AG04449 (cell line): Measurements from ENCODE around the gene PIGBOS1.
A peak's percentile ranks its signal among the peaks of the same experiment; 100 is the strongest.

Experiments used
- CTCF ChIA-PET: fragments of 350-600 bp; formaldehyde crosslinking; extraction: SDS; loops from one replicate; lab custom pipeline; 2021; ENCODE audit warnings: antibody characterized with exemption; lab: Yijun Ruan, JAX
- POLR2A ChIA-PET: fragments of 400-600, 350-600 bp; formaldehyde crosslinking; extraction: SDS; loops from one replicate; lab custom pipeline; 2020; ENCODE audit warnings: antibody characterized with exemption, inconsistent platforms; lab: Yijun Ruan, JAX
- DNase-seq: peaks from one replicate; pipeline ENCODE4 v3.0.0-alpha.2; 2010; ENCODE audit warnings: low read depth, low spot score
- H3K4me3 ChIP-seq: 2 replicates; pipeline ENCODE4 v1.5.1; 2011; ENCODE audit warnings: low read depth, mild to moderate bottlenecking, control low read depth, low read length
- TF ChIP-seq, protein P1 (sequence below): IDR thresholded peaks from one replicate; pipeline ENCODE4 v1.5.1; 2011; ENCODE audit warnings: mild to moderate bottlenecking, moderate library complexity, low read length, control low read depth, inconsistent platforms; ENCODE audit not compliant: insufficient read depth; ENCODE audit errors: missing control alignments

PIGBOS1 gene, protein sequence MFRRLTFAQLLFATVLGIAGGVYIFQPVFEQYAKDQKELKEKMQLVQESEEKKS

DNA sequence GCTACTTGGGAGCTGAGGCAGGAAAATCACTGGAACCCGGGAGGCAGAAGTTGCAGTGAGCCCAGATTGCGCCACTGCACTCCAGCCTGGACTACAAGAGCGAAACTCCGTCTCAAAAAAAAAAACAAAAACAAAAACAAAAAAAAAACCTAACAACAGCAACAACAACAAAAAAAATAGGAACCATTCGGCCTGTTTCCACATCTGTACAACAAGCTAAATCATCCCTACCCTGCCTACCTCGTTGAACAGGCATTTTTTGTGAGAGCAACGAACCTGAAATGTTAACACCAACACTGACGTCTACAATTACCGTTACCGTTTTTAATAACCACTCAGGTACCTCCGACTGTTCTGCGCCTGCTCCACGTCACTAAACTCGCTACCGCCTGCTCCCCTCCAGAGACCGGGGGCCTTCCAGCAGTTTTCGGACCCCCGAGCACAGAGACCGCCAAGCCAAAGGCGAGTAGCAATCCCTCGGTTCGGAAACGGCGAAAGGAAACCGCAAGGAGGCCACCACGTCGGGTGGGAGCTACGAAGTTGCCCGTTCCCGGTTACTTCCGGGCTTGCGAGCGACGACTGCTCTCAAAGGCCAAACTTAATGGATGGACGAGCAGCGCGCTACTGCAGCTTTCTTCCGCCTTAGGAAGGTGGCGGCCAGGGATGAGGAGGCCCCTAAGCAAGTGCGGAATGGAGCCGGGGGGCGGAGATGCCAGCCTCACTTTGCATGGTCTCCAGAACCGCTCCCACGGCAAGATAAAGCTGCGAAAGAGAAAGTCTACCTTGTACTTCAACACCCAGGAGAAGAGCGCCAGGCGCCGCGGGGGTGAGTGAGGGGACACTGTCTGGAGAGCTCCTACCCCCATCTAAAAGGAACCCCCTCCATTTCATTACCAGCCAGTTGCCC, at the start of gene PIGBOS1, which contains the start of gene PIGB:
TSS of gene PIGBOS1 (minus strand) at position 536 of the 907 bp plus-strand sequence. CDS start 1,331 bp downstream, outside the sequence.
TSS of gene PIGB (plus strand) at position 635 of the 907 bp plus-strand sequence. CDS start at position 664, 29 bp downstream.
- DNase-seq = peak; percentile 45
- H3K4me3 ChIP-seq = peak within 1 kb of the TSS; percentile 93
- TF ChIP-seq, protein P1, sequence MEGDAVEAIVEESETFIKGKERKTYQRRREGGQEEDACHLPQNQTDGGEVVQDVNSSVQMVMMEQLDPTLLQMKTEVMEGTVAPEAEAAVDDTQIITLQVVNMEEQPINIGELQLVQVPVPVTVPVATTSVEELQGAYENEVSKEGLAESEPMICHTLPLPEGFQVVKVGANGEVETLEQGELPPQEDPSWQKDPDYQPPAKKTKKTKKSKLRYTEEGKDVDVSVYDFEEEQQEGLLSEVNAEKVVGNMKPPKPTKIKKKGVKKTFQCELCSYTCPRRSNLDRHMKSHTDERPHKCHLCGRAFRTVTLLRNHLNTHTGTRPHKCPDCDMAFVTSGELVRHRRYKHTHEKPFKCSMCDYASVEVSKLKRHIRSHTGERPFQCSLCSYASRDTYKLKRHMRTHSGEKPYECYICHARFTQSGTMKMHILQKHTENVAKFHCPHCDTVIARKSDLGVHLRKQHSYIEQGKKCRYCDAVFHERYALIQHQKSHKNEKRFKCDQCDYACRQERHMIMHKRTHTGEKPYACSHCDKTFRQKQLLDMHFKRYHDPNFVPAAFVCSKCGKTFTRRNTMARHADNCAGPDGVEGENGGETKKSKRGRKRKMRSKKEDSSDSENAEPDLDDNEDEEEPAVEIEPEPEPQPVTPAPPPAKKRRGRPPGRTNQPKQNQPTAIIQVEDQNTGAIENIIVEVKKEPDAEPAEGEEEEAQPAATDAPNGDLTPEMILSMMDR = no peak
- POLR2A ChIA-PET = interaction anchor here (0.6 to 1.0 kb wide), 4 partner anchors 23 to 122 kb away, joined by 3 to 4 read pairs (median 3); partner anchors contain the start of genes CCPG1 and PIERCE2
- CTCF ChIA-PET = interaction anchor here (0.7 to 2.5 kb wide), 12 partner anchors 13 to 120 kb away, joined by 3 to 14 read pairs (median 4); partner anchors contain the start of genes CCPG1 and PIERCE2

DNA sequence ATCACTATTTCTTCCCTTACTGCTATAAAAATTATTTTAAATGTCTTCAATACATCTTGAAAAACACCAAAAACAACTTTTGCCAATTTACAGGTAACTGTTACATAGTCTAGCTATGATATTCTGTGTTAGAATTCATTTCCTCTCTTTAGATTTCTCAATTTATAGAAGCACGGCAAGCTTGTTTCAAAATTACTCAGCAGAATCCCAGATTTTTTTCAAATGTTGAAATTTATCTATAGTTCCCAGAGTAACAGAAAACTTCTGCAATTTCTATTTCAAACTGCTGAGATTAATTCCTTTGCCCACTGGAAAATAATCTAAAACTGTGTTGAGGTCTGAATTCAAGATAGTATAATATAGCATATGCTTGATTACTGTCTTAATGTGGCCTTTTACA, 48.1 kb upstream of the PIGBOS1 start:
- ChIA-PET POLR2A (no interaction called here), CTCF (interaction anchor here (1.1 to 1.3 kb wide), 4 partner anchors 8 to 150 kb away, joined by 3 to 4 read pairs (median 4); partner anchors contain the start of genes CCPG1 and PIERCE2)
- TF ChIP-seq, protein P1 = no peak
- no peak overlapping the region for H3K4me3 ChIP-seq
- no peak for DNase-seq

DNA sequence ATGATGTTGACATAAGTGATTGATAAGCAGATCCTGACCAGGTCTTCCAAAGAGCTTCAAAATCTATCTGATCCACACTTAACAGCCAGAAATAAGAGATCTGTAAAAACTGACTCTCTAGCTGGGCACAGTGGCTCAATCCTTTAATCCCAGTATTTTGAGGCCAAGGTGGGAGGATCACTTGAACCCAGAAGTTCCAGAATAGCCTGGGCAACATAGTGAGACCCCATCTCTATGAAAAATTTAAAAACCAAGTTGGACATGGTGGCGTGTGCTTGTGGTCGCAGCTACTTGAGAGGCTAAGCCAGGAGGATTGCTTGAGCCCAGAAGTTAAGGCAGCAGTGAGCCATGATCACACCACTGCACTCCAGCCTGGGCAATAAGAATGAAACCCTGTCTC, 43.7 kb upstream of the PIGBOS1 start:
- no peak for DNase-seq
- CTCF ChIA-PET = no interaction called here
- TF ChIP-seq, protein P1 = no peak
- POLR2A ChIA-PET = no interaction called here
- no peak overlapping the region for H3K4me3 ChIP-seq

DNA sequence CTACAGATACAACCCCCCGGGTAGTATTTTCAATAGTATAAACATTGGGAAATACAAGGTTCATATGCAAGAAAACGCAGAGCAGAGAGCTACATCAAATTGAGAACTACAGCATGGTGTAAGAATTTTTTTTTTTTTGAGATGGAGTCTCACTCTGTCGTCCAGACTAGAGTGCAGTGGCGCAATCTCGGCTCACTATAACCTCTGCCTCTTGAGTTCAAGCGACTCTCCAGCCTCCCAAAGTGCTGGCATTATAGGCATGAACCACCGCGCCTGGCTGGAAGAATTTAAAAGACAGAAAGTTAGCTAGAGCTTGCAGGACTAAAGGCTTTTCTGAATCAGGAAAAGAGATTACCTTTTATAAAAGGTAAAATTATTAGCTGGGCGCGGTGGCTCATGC, 42.1 kb upstream of the PIGBOS1 start:
- no peak overlapping the region for H3K4me3 ChIP-seq
- CTCF ChIA-PET = no interaction called here
- no peak for DNase-seq
- TF ChIP-seq, protein P1 = no peak
- POLR2A ChIA-PET = no interaction called here

DNA sequence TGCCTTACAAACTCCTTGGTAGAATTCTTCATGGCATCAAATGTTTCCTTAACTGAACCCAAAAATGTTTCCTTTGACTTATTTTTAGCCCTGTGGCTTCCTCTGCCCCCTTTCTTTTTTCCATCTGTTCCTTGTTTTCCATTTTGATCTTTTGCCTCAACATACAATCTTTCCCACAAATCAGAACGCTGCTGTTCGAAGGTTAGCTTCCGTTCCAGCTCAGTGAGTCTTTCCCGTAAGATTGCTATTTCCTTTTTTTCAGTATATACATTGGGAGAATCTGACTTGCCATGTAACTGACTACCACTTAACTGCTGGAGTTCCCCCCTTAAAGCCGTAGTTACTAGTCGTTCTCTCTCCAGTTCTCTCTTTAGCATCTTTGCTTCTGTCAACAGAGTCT, 41.3 kb upstream of the PIGBOS1 start:
- ChIA-PET POLR2A (no interaction called here), CTCF (interaction anchor here (2.9 kb wide), 1 partner anchor 79 kb away, joined by 10 read pairs; no protein-coding TSS in a partner anchor)
- TF ChIP-seq, protein P1 = no peak
- no peak for DNase-seq
- H3K4me3 ChIP-seq = no peak overlapping the region

DNA sequence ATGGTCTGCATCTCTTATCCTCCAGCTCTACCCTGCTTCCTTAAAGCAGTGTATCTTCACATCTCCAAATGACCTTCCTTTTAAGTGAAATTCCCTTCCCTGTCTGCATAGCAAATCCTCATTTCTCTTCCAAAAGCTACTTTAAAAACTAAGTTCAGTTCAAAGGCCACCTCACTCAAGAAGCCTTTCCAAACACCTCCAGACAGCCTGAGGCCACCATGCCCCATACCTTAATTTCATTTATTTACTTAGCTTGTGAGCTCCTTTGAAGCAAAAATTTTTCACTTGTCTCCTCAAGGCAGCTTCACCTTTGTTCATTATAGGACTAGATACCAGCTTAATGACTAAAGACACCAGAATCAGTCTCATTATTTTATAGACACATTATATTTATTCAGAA, 39.5 kb upstream of the PIGBOS1 start:
- ChIA-PET POLR2A (no interaction called here), CTCF (interaction anchor here (0.9 to 2.9 kb wide), 5 partner anchors 9 to 111 kb away, joined by 3 to 10 read pairs (median 4); no protein-coding TSS in a partner anchor)
- DNase-seq = no peak
- TF ChIP-seq, protein P1 = no peak
- H3K4me3 ChIP-seq = no peak overlapping the region
